GM18502 (cell line): ENCODE data around the gene ZNF576.
"Not testable (repeated sequence)": the region's sequence is repeated elsewhere in the genome, so short reads cannot be mapped to it uniquely, and the experiment has no call there.

Source experiments
- ATAC-seq: cut with Tn5 transposase; IDR thresholded peaks from one replicate; pipeline ENCODE4 v1.9.1; 2021; ENCODE audit warnings: mild to moderate bottlenecking; ENCODE audit not compliant: unreplicated experiment, poor library complexity

The ZNF576 gene

DNA sequence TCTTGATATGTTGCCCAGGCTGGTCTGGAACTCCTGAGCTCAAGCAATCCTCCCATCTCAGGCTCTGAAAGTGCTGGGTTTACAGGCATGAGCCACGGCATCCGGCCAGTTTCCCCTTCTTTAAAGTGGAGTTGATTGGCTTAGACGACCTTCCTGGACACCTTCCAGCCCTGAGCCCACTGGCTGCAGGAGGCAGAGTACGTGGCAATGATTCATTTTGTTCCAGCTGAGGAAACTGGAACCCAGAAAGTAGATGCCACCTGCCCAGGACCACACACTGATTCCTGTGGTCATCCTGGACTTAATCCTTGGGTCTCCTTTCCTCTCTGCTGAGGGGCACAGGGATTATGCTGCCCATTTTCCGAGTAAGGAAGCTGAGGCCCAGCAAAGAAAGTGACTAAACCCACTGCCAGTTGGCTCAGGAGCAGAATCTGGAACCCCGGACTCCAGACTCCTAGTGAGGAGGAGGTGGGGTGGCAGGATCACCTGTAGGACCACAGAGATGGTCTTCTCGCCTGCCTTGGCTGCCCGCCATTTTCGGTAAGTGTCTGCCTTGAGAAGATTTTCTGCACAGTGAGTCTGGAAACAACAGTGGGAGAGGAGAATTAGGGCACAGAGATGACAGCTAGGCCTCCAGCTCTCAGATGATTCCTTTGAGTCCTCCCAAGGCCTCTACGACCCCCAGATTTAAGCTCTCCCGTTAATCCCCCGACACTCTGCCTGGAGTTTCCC is 21.8 kb upstream of the ZNF576 start:
- ATAC-seq, result no peak

DNA sequence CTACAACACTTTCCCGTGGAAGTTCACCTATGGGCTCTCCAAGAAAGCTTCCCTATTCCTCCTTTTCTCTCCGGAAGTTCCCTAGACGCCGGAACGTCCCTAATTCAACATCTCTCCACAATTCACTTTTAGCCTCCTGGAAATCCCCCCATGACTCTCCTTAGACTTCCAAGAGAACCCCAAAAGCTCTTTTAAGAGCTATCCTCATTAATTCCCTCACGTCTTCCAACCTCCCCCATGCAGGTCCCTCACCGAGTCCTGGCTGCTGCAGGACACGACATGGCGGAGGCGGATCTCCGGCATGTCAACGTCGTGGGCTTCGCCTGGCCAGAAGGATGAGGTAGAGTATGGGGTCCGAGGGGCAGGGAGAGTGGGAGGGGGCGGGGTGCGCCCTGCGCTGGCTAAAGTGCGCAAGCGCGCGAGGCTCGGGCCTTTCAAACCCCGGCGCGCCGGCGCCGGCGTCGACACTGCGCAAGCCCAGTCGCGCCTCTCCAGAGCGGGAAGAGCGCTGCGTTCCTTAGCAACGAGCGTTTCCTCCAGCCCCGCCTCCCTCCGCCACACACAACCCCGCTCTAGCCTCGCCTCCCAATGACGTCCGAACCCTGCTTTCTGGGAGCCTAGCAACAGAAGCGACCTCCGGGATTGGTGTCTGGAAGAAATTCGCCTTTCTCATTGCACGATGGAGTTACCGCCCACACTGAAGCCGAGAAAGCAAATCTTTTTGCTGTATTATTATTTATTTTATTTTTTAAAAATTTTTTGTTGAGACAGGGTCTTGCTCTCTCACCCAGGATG is 21.0 kb upstream of the ZNF576 start, which contains the start of the genes PINLYP and XRCC1:
PINLYP (plus strand) TSS at position 646 of the 795 bp plus-strand sequence. CDS start 1,391 bp downstream, outside the sequence.
XRCC1 (minus strand) TSS at position 372 of the 795 bp plus-strand sequence; CDS start at position 303, 69 bp downstream.
- ATAC-seq, result peak; percentile 95

DNA sequence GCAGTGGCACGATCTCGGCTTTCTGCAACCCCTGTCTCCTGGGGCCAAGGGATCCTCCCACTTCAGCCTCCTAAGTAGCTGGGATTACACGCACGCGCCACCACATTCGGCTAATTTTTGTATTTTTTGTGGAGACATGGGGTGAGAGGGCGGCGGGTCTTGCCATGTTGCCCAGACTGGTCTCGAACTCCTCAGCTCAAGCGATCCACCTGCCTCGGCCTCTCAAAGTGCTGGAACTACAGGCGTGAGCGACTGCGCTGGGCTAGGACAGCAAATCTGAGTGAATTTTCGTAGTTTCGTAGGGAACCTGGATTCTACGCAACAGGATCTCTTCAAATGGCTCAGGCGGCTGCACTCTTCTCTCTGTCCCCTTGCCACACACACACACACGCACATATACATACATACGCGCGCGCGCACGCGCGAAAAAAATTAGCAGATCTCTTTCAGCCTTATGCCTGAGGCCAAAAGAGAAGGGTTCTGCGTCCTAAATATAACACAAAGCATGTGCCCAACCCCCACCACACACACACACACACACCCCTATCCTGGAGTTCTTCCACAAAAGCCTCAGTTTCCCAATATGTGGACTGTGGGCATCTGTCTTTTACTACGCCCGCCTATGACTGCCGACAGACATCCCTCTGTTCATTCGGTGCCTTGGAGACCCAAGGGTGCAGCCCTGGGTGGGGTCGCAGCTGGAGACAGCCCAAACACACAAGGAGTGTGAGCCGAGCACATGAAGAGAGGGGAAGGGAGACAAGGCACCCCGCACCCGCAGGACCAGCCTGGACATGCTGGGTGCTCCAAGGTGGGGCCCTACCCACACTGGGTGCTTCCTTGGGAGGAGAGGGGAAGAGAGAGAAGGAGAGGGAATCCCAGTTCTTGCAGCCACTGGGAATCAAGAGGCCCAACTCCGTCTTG is 20.2 kb upstream of the ZNF576 start:
- no peak for ATAC-seq

DNA sequence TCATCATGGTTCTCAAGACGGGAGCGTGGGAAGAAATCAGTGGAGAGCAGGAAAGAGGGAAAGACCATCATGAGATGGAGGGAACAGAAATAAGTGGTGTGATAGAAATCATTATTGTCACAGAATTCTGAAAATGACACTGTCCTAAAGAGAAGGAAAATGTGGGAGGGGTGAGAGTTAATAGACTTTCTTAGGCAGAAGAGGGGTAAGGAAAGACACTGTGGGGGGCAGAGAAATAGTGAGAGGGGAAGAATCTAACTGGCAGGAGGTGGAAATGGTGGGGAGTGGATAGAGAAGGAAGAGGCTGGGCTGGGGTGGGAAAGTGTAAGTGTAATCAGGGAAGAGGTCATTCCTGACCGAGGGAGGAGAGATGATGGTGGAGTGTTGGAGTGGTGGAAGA is 17.6 kb upstream of the ZNF576 start:
- ATAC-seq, result no peak

DNA sequence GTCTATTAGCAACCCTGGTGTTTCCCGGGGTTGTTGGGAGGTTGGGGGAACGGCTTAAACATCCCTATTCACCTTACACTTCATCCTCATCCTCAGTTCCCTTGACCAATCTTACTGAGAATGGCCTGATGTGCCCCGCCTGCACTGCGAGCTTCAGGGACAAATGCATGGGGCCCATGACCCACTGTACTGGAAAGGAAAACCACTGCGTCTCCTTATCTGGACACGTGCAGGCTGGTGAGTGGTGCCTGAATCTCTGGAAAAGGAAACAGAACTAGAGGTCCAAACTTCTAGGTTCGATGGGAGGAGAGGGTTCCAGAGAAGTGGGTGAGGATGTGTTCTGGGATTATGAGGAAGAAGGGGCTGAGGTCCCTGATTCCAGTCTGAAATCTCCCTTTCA is 14.9 kb upstream of the ZNF576 start:
- ATAC-seq, result no peak

DNA sequence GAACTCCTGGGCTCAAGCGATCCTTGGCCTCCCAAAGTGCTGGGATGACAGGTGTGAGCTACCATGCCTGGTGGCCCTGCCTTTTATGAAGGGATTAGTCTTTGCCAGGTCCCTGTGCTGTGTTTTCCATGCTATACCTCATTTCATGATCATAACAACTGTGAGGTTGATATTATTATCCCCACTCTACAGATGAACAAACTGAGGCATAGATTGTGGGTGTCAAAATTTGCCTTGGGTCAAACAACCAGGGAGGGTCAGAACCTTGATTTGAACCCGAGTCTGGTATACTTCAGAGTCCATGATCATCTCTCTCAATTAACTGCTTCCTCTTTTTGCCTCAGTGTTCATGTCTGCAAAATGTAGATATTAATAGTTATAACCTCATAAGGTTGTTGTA is 13.9 kb upstream of the ZNF576 start:
- ATAC-seq, result no peak

DNA sequence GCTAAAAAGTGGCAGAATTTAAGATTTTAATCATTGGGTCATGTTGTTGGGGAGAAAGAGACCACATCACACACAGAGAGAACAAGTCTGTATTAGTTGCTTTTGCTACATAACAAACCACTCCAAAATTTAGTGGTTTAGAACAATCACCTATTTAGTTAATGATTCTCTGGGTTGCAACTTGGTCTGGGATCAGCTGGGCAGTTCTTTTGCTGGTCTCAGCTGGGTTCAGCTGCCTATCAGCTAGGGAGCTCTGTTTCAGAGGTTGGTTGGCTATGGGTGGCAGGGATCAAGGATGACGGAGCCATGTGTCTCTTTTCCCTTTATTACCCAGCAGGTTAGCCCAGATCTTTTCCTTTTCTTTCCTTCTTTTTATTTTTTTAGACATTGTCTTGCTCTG is 11.9 kb upstream of the ZNF576 start:
- ATAC-seq, result no peak

DNA sequence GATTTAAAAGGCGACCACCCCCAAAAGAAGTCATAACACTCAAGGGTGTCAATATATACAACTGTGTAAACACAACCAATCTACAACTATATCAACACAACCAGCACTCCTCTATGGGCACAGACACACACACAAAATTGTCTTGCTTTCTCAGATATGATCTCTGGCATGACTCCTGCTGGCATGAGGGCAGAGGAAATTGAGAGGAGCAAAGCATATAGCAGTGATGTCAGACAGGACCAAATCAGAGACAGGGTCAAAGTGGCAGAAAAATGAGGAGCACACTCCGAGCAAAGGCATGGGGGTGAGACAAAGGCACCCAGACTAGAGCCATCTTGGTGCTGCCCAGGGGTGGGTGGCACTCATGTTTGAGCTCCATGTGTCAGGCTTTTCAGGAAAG is 10.0 kb upstream of the ZNF576 start:
- no peak for ATAC-seq

DNA sequence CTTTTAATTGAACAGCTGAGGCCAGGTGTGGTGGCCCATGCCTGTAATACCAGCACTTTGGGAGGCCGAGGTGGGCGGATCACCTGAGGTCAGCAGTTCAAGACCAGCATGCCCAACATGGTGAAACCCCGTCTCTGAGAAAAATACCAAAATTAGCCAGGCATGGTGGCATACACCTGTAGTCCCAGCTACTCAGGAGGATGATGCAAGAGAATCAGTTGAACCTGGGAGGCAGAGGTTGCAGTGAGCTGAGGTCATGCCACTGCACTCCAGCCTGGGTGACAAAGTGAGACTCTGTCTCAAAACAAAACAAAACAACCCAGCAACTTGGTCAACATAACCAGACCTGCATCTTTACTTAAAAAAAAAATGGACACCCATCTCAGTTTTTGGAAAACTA is 9.4 kb upstream of the ZNF576 start:
- ATAC-seq, result not testable (repeated sequence)

DNA sequence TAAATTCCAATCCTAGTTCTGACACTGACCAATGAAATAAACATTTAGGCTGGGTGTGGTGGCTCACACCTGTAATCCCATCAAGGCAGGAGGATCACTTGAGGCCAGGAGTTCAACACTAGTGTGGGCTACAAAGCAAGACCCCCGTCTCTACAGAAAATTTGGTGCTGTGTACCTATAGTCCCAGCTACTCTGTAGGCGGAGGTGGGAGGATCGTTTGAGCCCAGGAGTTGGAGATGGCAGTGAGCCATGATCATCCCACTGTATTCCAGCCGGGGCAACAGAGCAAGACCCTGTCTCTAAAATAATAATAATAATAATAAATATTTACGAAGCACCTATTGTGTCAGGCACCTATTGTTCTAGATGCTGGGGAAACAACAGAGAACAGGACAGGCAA is 7.1 kb upstream of the ZNF576 start:
- ATAC-seq, result no peak

DNA sequence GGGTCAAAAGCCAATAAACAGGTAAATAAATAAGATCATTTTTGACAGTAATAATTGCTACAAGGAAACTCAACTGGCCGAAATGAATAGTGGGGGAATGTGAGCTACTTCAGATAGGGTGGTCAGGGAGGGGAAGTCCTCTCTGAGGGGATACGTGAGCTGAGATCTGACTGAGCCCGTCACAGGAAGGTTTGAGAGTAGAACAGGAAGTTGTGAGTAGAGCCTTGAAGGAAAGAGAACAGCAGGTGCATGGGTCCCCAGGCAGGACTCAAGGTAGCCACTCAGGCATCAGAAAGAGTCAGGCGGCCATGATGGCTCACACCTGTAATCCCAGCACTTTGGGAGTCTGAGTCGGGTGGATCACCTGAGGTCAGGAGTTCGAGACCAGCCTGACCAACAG is 6.7 kb upstream of the ZNF576 start:
- no peak for ATAC-seq

DNA sequence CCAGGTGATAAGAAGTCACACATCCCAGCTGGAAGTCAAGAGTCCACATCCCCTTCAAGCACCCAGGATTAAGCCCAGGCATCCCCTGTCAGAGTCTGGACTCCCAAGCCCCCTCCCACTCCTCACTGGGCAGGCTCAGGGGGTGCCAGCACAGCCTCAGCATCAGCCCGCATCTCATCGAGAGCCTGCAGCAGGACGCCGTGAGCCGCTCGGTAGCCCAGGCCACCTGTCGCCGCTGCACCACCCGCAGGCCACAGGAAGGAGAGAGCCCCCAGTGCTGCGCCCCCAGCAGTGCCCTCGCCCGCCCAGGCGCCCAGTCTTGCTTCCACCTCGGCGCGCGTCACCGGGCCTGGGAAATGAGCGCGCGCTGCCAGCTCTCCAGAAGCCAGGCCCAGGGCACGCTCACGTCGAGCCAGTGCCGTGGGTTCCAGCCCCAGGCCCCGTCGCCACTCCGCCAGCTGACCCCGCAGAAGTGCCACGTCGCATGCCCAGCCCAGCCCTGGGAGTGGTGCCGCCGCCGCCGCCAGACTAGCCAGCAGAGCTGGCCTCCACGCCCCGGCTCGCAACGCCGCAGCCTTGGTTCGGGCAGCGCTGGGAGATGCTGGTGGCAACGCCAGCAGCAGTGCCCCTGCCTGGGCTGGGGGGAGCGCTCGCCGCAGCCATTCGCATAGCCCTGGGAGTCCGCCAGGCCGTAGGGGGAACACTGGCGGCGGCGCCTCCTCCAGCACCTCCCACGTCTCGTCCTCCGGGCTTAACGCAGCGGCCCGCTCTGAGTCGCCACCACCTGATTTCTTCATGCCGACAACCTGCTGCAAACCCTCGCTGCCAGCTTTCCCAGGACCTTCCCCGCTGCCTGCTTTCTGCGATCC is 4.3 kb upstream of the ZNF576 start:
- ATAC-seq, result no peak

DNA sequence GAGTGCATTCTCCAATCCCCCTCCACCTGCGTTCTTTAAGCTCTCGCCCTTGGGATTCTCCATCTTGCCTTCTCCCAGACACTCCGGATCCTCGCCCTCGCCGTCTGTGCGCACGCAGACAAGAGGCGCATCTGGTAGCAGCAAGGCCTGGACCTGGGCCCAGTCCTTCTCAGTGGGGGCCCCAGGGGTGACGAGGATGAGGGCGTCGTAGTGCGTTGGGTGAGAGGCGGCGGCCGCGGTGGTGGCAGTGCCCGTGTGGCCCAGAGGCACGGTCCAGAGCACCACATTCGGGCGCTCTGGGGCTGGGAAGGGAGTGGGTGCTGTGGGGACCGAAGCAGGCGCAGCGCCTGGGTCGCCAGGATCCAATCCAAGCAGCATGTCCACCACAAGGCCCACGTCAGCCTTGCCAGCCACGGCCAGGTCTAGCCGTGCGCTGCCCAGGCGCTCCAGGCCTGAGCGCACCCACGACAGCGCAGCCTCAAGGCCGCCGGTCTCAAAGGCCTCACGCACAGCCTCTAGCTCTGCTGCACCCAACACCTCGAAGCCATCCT is 3.5 kb upstream of the ZNF576 start:
- no peak for ATAC-seq

DNA sequence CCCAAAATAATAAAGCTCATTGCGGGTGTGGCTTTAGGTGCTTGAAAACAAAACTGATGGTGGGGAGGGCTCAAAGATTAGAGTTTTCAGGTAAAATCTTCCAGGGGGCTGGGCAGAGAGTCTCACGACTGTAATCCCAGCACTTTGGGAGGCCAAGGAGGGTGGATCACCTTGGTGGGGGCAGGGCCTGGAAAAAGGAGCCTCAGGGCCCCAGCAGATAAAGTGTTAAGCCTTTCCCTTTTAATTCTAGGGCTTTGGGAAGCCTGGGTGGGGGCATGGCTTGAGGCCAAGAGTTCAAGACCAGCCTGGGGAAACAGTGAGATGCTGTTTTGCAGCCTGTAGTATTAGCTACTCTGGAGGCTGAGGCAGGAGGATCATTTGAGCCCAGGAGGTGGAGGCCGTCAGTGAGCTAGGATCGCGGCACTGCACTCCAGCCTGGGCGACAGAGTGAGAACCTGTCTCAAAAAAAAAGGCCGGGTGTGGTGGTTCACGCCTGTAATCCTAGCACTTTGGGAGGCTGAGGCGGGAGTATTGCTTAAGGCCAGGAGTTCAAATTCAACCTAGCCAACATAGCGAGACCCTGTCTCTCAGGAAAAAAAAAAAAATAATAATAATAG is 2.2 kb upstream of the ZNF576 start:
- ATAC-seq, result no peak

DNA sequence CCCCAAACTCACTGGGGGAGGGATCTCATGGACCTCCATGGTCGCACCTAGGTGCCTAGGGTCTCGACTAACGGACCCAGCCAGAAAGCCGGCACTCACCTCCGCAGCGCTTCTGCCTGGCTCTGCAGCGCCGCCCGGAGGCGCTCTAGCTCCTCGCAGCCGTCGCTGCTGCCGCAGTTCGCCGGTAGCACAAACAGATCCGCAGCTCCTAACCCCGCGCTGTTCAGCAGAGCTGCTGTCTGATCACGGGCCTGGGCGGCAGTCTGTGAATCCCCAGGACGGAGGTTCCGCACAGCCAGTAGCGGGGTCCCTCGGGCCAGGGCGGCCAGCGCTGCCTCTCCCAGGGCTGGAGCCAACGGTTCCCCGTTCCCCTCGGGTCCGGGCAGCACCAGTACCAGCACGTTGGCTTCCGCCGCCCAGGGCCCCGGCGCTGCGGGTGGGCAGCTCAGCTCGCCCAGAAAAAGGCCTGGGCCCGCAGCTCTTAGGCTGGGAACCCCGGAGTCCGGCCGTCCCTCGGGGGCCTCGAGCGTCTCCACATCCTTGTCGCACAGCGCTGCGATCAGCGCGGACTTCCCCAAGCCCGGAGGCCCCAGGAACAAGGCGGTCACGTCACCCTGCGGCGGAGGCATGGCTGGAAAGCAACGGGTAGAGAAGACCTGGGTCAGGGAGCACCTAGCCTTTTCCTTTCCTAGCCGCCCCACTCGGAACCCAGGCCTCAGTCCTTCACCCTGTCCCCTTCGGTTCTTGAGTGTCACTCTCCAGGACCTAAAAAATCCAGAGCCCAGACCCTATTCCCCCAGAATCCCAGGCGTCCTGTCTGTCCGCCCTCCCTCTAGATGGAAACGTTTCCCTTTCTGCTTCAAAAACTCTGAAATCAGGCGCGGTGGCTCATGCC is 1.4 kb upstream of the ZNF576 start:
- no peak for ATAC-seq

DNA sequence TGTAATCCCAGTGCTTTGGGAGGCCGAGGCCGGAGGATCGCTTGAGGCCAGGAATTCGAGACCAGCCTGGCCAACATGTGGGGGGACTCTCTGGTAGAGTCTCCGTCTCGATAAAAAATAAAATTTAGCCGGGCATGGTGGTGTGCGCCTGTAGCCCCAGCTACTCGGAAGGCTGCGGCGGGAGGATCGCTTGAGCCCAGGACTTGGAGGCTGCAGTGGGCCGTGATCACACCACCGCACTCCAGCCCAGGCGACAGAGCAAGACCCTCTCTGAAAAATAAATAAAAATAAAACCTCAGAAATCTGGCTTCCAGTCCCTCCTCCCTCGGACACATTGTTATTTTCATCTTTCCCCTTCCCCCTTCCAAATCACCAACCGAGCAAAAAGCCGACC is 793 bp upstream of the ZNF576 start:
- ATAC-seq, result peak; percentile 4

DNA sequence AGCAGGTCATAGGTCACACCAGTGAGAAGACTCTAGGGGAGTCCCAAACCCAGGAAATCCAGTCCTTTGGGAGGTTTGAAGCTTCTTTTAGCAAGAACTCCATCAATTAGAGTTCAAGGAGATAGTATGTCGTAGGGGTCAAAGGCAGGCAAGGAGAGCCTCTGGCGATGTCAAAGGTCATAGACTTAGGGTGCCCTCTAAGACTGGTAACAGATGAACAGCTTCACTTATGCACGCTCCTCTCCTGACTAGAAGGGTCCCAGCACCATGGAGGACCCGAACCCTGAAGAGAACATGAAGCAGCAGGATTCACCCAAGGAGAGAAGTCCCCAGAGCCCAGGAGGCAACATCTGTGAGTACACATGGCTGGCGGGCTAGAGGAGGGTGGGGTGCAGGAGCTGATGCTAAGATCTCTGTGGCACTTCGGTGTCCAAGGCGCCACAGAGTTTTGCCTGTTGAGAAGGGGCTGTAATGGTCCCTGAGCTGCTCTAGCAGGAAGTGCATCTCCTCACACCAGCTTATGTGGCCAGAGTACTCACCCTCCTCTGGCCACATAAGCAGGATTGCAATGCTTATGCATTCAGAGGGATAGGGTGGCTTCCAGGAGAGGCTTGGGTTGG is 557 bp downstream of the ZNF576 start:
- ATAC-seq, result no peak

DNA sequence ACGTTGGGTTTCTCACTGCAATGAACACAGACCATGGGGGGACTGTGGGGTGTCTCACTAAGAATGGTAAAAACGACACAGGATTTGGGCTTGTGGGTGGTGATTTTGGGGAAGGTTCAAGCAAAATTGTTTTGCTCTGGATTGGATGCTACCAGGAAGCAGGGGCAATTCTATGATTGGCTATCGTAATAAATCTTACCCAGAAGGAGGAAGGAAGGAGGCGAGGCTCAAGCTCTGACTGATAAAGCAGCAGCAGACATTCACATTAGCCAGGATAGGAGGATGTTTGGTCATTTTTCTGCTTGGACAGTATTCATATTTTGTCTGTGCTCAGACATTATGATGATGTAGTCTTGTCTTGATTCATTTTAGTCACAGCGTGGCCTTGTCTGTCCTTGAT is 1.5 kb downstream of the ZNF576 start:
- no peak for ATAC-seq
